ENCODE results near the gene RRAGC. TPM values are rescaled to one million over a fixed set of nuclear protein-coding genes. Genes with fewer than 3 reads are reported as not detected.

RRAGC gene
- total and polyA plus RNA-seq, 10 of the 15 experiments (the other 5 are each of a cell fraction or from before 2014, with no cell fraction given), result 5.5 to 22.1 (median 15.0) TPM

DNA sequence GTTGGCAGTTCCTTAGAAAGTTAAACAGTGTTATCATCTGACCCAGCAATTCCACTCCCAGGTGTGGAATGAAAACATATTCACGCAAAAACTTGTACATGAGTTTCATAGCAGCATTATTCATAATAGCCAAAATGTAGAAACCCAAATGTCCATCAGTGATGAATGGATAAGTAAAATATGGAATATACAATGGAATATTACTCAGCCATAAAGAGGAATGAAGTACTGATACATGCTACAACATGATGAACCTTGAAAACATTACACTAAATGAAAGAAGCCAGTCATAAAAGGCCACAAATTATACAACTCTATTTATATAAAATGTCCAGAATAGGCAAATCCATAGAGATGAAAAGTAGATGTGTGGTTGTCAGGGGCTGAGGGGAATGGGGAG lies 53.5 kb downstream of the RRAGC start:
- ATAC-seq (no peak), FAIRE-seq (no peak), DNase-seq (ENCODE audit: low read depth, low spot score) (no peak)
- BruUV-seq (replicated peaks), result no TSS peak
- SMC1A ChIA-PET (ENCODE audit: uncharacterized antibody, unreplicated experiment), result interaction anchor here (0.6 kb wide), 1 partner anchor 19 kb away, joined by 3 read pairs; no protein-coding TSS in a partner anchor
- POLR2A ChIA-PET, result no interaction called here
- H3K36me3 ChIP-seq (ENCODE audit: control insufficient read depth in 2 of 2, insufficient read depth in 2 of 2, low read length in 1 of 2), result no peaks in the 10 kb centered on the region
- no peaks in the 10 kb centered on the region for H4K20me1 ChIP-seq (ENCODE audit: control insufficient read depth, insufficient read depth)
- intact Hi-C loops (cut with micrococcal nuclease; ENCODE audit: unreplicated experiment) (no loop called here), in situ Hi-C loops (cut with MboI) (no loop called here)
- no peak for TF ChIP-seq ZNF384 (IDR thresholded peaks at IDR 0.05; ENCODE audit: borderline replicate concordance, low read depth, low read length)
- TF ChIP-seq, protein P1, sequence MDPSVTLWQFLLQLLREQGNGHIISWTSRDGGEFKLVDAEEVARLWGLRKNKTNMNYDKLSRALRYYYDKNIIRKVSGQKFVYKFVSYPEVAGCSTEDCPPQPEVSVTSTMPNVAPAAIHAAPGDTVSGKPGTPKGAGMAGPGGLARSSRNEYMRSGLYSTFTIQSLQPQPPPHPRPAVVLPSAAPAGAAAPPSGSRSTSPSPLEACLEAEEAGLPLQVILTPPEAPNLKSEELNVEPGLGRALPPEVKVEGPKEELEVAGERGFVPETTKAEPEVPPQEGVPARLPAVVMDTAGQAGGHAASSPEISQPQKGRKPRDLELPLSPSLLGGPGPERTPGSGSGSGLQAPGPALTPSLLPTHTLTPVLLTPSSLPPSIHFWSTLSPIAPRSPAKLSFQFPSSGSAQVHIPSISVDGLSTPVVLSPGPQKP (IDR thresholded peaks at IDR 0.05; ENCODE audit: low read depth, low read length), result no peak
- CTCF ChIA-PET, result no interaction called here
- H3K4me1 ChIP-seq (ENCODE audit: control insufficient read depth, insufficient read depth, low read length), result no peaks in the 10 kb centered on the region
- no peak overlapping the region for H3K27ac ChIP-seq (ENCODE audit: control insufficient read depth, insufficient read depth)
- H3K4me3 ChIP-seq, result no peak overlapping the region
- H3K9ac ChIP-seq (ENCODE audit: control insufficient read depth, insufficient read depth, low read length), result no peak overlapping the region
- no peaks in the 10 kb centered on the region for H3K79me2 ChIP-seq (ENCODE audit: control insufficient read depth, insufficient read depth, low read length)
- no peak overlapping the region for H2AFZ ChIP-seq (ENCODE audit: control insufficient read depth, low read depth, low read length)
- H3K27me3 ChIP-seq (replicated peaks in 1 of 2; ENCODE audit: control insufficient read depth in 2 of 2, insufficient read depth in 2 of 2, low read length in 1 of 2), result peaks cover 6 to 12% of the 10 kb centered on the region in 2 experiments
- H3K9me3 ChIP-seq (replicated peaks; ENCODE audit: control insufficient read depth, insufficient read depth, low read length), result no peaks in the 10 kb centered on the region
- H3K4me2 ChIP-seq (ENCODE audit: control insufficient read depth, insufficient read depth), result no peak overlapping the region
- RAD21 ChIA-PET (ENCODE audit: unreplicated experiment), result no interaction called here
- WGBS (ENCODE audit: insufficient coverage, insufficient replicate concordance, low lambda C conversion rate, missing lambda C conversion rate), result 96% methylated on average over 1 of the region's 1 CpG

DNA sequence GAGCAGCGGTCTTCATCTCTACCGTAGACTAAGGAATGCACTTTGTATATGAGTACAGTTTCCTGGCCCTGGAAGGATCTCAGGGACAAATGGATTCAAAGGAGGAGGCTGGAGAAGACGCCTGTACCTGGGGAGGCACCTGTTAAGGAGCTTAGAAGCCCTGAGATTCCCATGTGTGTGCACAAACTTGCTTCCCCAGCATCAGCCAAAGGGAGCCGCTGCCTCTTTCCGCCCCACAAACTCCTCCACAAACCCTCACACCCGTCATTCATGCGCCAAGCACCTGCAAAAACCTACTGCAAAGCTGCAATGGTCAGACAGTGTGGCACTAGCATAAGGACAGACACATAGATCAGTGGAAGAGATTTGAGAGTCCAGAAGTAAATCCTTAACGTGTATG lies 54.5 kb downstream of the RRAGC start:
- H3K4me1 ChIP-seq (ENCODE audit: control insufficient read depth, insufficient read depth, low read length), result no peaks in the 10 kb centered on the region
- in situ Hi-C loops (cut with MboI), result no loop called here
- 66% methylated on average over 8 of the region's 8 CpGs for WGBS (ENCODE audit: insufficient coverage, insufficient replicate concordance, low lambda C conversion rate, missing lambda C conversion rate)
- no TSS peak for BruUV-seq (replicated peaks)
- ChIA-PET SMC1A (ENCODE audit: uncharacterized antibody, unreplicated experiment) (no interaction called here), POLR2A (no interaction called here), RAD21 (ENCODE audit: unreplicated experiment) (no interaction called here), CTCF (no interaction called here)
- no peaks in the 10 kb centered on the region for H3K36me3 ChIP-seq (ENCODE audit: control insufficient read depth in 2 of 2, insufficient read depth in 2 of 2, low read length in 1 of 2)
- peaks cover 6 to 12% of the 10 kb centered on the region in 2 experiments for H3K27me3 ChIP-seq (replicated peaks in 1 of 2; ENCODE audit: control insufficient read depth in 2 of 2, insufficient read depth in 2 of 2, low read length in 1 of 2)
- TF ChIP-seq SMARCA5 (IDR thresholded peaks at IDR 0.05), result no peak
- TF ChIP-seq ASH2L (IDR thresholded peaks at IDR 0.05; ENCODE audit: borderline replicate concordance, low read depth), result no peak
- TF ChIP-seq YY1 (IDR thresholded peaks at IDR 0.05; ENCODE audit: low read depth, low read length), result no peak
- no peak for TF ChIP-seq KAT2A (conservative IDR thresholded peaks at IDR 0.05; ENCODE audit: control insufficient read depth, low read depth, low read length)
- TF ChIP-seq ATF7 (IDR thresholded peaks at IDR 0.05; ENCODE audit: low read depth), result no peak
- no peak for TF ChIP-seq EP300 (IDR thresholded peaks at IDR 0.05; ENCODE audit: borderline replicate concordance in 1 of 2, control insufficient read depth in 1 of 2, low read depth in 2 of 2, low read length in 2 of 2)
- intact Hi-C loops (cut with micrococcal nuclease; ENCODE audit: unreplicated experiment), result no loop called here
- FAIRE-seq (no peak), ATAC-seq (no peak), DNase-seq (ENCODE audit: low read depth, low spot score) (no peak)
- H4K20me1 ChIP-seq (ENCODE audit: control insufficient read depth, insufficient read depth), result no peaks in the 10 kb centered on the region
- no peak overlapping the region for H3K9ac ChIP-seq (ENCODE audit: control insufficient read depth, insufficient read depth, low read length)
- H3K4me3 ChIP-seq, result no peak overlapping the region
- H3K9me3 ChIP-seq (replicated peaks; ENCODE audit: control insufficient read depth, insufficient read depth, low read length), result no peaks in the 10 kb centered on the region
- H3K27ac ChIP-seq (ENCODE audit: control insufficient read depth, insufficient read depth), result no peak overlapping the region
- no peak overlapping the region for H2AFZ ChIP-seq (ENCODE audit: control insufficient read depth, low read depth, low read length)
- H3K79me2 ChIP-seq (ENCODE audit: control insufficient read depth, insufficient read depth, low read length), result no peaks in the 10 kb centered on the region
- H3K4me2 ChIP-seq (ENCODE audit: control insufficient read depth, insufficient read depth), result no peak overlapping the region
